Measurements from ENCODE around the gene PHRF1.
"Not testable (repeated sequence)": the region's sequence is repeated elsewhere in the genome, so short reads cannot be mapped to it uniquely, and the experiment has no call there.

The PHRF1 gene

DNA sequence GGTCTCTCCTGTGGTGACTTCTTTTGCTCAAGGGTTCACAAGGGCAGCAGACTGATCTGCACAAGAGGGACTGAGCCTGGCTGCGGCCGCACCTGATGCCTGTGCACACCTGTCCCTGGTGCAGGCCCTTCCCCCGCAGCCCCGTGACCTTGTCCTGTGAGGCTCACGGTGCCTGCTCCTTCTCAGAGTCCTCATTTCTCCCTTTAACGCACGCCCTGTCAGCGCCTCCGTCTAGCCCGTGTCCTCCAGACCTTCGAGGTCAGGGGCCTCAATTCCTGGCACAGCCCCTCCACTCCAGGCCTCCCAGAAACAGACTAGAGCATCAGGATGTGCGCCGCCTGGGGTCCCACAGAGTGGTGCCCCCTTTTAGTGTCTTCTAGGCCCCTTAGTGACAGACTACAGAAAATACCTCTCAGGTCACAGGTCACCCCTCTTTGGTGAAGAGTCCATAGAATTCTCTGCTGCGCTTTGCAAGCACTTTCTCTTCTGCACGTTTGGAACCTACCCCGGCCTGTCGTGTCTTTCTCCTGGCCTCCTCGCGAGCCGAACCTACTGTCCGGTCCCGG is 59.8 kb downstream of the PHRF1 start:
- DNase-seq (ENCODE audit: low spot score), result no peak

DNA sequence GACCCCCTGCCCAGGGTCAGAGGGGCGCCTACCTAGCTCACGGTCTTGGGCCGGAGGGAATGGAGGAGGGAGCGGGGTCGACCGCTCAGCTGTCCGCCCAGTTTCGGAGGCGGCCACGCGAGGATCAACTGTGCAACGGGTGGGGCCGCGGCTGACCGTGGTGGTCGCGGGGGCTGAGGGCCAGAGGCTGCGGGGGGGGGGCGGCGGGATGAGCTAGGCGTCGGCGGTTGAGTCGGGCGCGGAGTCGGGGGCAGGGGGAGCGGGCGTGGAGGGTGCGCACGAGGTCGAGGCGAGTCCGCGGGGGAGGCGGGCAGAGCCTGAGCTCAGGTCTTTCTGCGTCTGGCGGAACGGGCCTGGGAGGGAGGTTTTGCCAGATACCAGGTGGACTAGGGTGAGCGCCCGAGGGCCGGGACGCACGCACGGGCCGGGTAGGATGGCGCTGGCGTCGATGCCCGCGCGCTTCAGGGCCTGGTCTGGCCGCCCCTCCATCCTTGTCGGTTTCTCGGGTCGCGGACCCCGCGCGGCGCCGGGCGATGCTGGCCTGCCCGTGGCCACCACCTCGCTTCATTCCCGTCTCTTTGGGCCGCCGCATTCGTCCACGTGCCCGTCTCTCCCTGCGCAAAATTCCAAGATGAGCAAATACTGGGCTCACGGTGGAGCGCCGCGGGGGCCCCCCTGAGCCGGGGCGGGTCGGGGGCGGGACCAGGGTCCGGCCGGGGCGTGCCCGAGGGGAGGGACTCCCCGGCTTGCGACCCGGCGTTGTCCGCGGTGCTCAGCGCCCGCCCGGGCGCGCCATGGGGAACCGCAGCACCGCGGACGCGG is 60.5 kb downstream of the PHRF1 start, which contains the start of gene DRD4:
DRD4 (plus strand) TSS at position 759 of the 822 bp plus-strand sequence; CDS start at position 795, 36 bp downstream.
- no peak for DNase-seq (ENCODE audit: low spot score)

DNA sequence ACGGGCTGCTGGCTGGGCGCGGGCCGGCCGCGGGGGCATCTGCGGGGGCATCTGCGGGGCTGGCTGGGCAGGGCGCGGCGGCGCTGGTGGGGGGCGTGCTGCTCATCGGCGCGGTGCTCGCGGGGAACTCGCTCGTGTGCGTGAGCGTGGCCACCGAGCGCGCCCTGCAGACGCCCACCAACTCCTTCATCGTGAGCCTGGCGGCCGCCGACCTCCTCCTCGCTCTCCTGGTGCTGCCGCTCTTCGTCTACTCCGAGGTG is 61.0 kb downstream of the PHRF1 start:
- no peak for DNase-seq (ENCODE audit: low spot score)

DNA sequence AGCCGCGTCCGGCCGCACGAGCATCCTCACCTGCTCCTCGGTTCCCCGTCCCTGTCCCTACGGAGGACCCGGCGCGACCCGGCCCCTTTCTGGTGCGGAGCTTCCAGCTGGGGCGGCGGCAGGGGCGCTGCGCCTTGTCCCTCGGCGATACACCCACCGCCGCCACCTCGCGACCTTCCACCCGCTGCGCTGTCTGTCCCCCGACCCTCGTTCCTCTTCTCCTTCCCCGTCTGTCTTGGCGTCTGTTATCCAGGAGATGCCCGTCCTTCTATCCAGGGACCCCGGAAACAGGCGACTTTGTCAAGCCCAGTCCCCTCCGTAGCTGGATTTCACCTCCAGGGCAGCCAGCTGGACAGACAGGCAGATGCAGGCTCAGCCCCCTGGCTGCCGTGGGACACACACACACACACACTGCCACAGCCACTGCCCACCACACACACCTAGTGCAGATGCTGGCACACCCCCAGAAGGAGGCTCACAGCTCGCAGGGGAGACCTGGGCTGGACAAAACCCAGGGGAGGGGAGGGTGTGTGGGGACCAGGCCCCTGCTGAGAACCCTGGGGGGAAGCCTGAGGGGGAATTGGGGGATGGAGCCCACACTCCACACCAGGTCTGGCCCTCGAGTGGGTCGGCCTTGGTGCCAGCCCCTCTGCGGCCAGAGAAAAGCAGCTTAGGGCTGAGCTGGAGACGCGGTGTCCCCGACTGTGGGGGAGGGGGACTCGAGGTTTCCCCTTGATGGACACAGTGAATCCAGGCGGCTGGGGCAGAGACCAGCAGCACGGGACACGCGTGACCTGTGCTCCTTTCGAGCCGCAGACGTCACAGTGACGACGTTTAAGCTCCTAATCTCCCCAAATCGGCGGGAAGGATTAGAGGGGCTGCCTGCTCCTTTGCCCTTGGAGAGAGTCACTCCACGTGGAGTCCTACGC is 61.6 kb downstream of the PHRF1 start:
- no peak for DNase-seq (ENCODE audit: low spot score)

DNA sequence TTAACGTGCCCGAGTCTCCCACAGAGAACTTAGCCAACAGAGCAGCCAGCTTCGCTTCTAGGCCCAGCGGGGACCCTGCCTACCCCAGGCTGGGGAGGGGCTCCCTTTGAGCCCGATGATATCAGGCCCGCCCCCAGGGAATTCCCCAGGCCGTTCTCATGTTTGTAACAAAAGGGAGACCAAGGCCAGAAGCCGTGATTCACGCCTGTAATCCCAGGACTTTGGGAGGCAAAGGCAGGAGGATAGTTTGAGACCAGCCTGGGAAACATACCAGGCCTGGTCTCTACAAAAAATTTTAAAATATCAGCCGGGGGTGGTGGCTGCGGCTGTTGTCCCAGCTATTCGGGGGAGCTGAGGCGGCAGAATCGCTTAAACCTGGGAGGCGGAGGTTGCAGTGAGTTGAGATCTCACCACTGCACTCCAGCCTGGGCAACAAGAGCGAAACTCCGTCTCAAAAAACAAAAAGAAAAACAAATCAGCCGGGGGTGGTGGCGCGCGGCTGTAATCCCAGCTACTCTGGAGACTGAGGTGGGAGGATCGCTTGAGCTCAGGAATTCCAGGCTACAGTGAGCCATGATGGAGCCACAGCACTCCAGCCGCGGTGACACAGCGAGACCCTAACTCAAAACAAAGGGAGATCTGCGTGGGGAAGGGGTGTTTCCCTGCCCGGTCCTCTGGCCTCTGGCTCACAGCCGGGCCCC is 62.5 kb downstream of the PHRF1 start:
- DNase-seq (ENCODE audit: low spot score), result no peak

DNA sequence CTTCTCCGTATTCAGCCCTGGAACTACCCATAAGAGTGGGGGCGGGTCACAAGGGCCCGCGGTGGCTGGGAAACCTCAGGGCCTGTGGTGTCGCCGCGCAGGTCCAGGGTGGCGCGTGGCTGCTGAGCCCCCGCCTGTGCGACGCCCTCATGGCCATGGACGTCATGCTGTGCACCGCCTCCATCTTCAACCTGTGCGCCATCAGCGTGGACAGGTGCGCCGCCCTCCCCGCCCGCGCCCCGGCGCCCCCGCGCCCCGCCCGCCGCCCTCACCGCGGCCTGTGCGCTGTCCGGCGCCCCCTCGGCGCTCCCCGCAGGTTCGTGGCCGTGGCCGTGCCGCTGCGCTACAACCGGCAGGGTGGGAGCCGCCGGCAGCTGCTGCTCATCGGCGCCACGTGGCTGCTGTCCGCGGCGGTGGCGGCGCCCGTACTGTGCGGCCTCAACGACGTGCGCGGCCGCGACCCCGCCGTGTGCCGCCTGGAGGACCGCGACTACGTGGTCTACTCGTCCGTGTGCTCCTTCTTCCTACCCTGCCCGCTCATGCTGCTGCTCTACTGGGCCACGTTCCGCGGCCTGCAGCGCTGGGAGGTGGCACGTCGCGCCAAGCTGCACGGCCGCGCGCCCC is 63.2 kb downstream of the PHRF1 start:
- DNase-seq (ENCODE audit: low spot score), result no peak

DNA sequence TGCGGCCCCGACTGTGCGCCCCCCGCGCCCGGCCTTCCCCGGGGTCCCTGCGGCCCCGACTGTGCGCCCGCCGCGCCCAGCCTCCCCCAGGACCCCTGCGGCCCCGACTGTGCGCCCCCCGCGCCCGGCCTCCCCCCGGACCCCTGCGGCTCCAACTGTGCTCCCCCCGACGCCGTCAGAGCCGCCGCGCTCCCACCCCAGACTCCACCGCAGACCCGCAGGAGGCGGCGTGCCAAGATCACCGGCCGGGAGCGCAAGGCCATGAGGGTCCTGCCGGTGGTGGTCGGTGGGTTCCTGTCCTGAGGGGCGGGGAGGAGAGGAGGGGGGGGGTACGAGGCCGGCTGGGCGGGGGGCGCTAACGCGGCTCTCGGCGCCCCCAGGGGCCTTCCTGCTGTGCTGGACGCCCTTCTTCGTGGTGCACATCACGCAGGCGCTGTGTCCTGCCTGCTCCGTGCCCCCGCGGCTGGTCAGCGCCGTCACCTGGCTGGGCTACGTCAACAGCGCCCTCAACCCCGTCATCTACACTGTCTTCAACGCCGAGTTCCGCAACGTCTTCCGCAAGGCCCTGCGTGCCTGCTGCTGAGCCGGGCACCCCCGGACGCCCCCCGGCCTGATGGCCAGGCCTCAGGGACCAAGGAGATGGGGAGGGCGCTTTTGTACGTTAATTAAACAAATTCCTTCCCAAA is 63.9 kb downstream of the PHRF1 start:
- DNase-seq (ENCODE audit: low spot score), result no peak

DNA sequence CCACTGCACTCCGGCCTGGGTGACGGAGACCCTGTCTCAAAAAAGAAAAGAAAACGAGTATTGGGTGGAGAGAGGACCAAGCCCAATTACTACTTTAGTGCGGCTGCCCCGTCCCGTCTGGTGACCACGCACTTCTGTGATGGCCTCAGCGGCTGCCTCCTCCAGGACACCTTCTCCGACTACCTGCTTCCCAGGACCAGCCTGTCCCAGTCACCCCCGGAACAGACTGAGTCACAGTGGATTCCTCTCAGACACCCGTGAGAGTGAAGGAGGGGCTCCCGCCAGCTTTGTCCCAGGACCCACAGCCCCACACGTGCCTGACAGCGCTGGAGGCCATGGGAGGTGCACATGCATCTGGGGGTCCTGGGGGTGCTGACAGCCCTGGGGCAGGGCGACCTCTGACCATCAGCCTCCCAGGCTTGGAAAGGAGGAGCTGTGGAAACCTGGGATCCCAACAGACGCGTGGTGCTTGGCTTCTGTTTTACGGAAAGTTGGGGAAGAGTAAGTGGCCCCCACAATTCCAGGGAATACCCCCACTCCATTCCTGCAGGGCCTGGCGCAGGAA is 65.6 kb downstream of the PHRF1 start:
- DNase-seq (ENCODE audit: low spot score), result no peak

DNA sequence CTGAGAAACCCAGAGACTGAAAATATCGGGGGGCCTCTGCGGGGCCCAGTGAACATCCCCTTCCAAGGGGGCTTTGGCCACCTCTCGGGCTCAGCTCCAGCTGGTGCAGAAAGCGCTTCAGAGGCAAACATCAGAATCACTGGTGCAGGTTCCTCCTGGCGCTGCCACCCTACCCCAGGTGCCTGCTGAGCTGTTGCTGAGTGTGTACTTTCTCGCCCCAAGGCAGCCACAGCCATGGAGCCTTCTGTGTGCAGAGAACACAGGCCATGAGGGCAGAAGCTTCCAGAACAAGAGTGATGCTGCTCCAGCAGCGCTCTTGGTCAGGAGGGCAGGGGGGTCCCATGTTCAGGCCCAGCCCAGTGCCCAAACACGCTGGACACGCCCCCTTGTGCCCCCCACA is 67.1 kb downstream of the PHRF1 start:
- DNase-seq (ENCODE audit: low spot score), result no peak

DNA sequence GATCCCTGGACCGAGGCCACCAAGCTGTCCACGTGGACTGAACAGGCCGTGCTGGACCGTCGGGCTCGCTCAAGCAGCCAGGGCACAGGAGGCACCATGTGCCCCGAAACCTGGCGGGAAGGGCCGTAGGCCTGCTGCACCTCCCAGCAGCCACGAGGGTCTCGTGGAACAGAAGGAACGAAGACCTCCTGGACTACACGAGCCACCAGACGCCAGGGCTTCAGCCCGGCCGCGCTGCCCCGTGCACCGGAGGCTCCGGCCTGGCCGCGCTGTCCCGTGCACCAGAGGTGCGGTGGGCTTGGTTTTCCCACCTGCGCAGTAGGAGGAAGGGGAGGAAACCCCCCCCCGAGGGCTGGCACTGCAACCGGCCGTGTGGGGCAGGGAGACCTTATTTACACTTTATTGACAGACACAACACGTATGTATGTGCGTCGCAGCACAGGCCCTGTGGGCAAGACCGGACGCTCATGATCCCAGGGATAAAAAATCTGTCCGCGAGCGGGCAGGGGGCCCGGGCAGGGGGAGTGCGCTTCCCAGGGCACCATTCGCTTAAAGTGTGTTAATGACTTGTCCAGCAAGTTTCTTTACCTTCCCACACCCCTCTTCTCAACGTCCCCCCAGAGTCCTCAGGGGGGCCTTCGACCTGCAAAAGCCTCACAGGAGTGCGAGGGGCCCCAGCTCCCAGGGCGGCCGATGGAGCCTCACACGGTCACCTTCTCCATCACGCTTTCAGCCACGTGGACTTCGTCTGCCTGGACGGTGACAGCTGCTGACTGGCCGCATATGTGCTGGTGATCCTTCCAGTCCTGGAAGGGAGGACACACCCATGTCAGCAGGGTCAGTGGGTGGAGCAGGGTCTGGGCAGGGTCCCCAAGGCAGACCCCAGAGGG is 67.8 kb downstream of the PHRF1 start:
- DNase-seq (ENCODE audit: low spot score), result no peak

DNA sequence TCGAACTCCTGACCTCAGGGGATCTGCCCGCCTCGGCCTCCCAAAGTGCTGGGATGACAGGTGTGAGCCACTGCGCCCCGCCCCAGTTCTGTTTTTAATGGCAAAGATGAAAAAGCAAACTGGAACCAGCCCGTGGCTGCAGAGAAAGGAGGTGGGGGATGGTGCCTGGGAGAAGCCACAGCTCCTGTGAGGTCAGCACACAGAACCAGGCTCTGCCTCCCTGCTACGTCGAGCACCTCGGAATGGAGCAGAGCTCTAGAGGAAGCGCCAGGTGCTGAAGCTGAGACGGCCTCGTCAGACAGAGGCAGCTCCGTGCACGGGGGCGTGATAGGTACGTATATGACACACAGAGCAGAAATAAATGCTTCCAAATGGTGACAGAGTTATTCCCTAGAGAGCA is 69.3 kb downstream of the PHRF1 start:
- no peak for DNase-seq (ENCODE audit: low spot score)

DNA sequence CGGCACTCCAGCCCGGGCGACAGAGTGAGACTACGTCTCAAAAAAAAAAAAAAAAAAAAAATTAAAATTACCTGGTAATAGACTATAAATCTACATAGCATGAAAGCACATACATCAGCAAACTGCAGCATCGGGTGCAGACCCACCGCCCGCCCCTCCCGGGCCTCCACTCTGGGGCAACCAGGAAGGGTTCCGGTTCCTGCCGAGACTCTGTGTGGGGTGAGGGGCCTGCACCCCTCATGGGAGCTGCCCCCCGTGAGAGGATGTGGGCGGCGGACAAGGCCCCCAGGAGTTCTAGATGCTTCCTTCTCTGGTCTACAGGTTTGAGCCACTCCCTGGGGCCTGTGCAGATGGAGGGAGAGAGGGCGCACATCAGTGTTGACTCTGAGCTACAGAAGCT is 69.9 kb downstream of the PHRF1 start:
- DNase-seq (ENCODE audit: low spot score), result no peak

DNA sequence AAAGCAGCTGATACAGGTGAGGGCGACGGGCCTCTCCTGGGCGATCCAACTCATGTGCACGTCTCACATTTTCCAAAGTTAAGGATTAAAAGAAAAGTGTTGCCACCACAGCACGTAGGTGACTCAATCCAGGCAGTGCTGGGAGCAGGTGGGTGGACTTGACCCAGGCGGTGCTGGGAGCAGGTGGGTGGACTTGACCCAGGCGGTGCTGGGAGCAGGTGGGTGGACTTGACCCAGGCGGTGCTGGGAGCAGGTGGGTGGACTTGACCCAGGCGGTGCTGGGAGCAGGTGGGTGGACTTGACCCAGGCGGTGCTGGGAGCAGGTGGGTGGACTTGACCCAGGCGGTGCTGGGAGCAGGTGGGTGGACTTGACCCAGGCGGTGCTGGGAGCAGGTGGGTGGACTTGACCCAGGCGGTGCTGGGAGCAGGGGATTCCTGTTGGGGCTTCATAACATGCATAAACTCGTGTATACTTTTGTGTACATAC is 71.4 kb downstream of the PHRF1 start:
- not testable (repeated sequence) for DNase-seq (ENCODE audit: low spot score)

DNA sequence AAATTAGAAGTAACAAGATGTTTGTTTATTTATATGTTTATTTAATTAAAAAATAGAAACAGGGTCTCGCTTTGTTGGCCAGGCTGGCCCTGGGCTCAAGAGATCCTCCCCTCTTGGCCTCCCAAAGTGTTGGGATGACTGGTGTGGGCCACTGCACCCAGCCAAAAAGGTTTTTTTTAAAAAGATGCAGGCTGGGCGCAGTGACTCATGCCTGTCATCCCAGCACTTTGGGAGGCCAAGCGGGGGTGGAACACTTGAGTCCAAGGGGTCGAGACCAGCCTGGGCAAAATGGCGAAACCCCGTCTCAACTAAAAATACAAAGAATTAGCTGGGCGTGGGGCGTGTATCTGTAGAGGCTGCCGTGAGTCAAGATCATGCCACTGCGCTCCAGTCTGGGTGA is 74.2 kb downstream of the PHRF1 start:
- no peak for DNase-seq (ENCODE audit: low spot score)

DNA sequence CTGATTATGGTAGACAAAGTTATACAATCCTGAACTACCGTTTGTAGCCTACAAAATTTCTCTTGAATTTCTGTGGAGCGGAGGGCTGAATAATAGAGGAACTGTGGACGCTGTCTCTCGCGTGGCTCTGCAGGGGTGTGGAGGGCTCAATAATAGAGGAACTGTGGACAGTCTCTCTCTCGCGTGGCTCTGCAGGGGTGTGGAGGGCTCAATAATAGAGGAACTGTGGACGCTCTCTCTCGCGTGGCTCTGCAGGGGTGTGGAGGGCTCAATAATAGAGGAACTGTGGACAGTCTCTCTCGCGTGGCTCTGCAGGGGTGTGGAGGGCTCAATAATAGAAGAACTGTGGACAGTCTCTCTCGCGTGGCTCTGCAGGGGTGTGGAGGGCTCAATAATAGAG is 76.9 kb downstream of the PHRF1 start:
- DNase-seq (ENCODE audit: low spot score), result not testable (repeated sequence)

DNA sequence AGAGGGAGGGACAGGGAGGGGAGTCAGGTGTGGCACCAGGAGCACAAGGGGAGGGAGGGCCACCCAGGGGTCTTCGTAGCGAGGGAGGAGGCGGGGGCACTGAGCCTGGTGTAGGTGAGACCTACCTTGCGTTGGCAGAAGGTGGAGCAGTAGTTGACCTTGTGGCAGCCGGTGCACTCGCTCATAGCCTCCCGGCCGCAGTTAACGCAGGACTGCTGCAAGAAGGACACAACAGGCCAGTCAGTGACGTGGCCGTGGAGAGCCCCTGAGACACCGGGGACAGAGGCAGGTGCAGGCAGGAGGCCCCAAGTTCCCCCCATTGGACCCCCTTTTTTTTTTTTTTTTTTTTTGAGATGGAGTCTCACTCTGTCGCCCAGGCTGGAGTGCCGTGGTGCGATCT is 77.6 kb downstream of the PHRF1 start:
- DNase-seq (ENCODE audit: low spot score), result no peak

DNA sequence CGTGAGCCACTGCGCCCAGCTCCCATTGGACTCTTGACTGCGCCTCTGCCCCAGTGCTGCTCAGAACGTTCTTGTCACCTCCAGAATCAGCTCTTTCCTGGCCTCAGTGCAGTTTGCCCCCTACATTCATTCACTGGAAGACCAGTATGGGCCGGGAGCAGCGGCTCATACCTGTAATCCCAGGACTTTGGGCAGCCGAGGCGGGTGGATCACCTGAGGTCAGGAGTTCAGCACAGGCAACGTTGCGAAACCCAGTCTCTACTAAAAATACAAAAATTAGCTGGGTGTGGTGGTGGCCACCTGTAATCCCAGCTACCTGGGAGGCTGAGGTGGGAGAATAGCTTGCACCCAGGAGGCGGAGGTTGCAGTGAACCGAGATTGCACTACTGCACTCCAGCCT is 78.2 kb downstream of the PHRF1 start:
- DNase-seq (ENCODE audit: low spot score), result not testable (repeated sequence)

DNA sequence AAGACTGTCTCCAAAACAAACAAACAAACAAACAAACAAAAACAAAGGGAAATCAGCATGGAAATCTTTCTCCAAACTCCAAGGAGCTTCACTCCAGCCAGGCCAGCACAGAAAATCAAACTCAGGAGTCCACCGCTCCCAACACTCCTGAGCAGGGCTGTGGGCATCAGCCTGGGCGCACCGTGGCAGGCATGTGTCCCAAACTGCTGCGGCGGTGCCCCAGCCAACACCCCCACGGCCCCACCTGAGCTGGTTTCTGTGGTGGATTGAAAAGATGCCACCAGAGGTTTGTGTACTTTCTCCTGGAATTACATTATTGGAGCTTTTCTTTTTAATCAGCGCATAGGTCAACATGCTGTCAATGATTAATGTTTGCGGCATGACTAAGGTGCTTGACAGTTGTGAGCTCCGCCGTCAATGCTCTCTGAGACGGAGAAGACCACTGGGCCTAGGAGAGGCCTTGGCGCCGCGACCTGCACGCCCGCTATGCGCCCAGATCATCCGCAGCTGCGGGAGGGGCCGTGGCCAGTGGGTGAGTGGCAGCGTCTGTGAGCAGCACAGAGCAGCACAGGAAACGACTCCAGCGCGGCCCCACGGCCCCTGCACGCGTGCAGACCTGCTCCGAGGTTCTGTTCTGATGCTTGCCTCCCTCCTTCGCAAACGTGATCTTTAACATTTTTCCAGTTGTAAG is 78.9 kb downstream of the PHRF1 start:
- DNase-seq (ENCODE audit: low spot score), result no peak

DNA sequence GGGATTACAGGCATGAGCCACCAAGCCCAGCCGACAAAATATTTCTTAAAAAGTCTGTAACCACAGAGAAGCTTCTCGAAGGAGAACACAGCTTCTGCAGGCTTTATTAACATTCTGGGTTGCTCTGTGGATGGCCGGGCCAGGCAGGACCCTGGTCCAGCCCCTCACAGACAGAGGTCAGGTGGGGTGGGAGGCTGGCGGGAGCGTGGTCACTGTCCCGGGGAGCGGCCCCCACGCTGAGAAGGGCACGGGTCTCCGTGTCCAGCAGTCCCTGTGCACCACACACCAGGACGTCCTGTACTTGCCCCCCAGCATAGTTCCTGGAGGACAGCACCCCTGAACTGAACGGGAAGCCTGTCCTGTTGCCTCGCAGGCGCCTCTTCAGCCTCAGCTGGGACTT is 80.2 kb downstream of the PHRF1 start:
- DNase-seq (ENCODE audit: low spot score), result no peak

Data from HuH-7.5 (cell line).